Kasumi-1 (cell line): ENCODE results near the gene KMT2A.
"Not testable (repeated sequence)": the region's sequence is repeated elsewhere in the genome, so short reads cannot be mapped to it uniquely, and the experiment has no call there.

Experiments used
- DNase-seq, 2 experiments: peaks; one replicate each; lab custom pipeline; 2025; lab: John Stamatoyannopoulos, UW

KMT2A gene

GRCh38 chr11:118435893-118436624, at the start of gene KMT2A:
TSS of gene KMT2A (plus strand) at chr11:118436492. CDS start at chr11:118436513, 21 bp downstream.
- peak; percentile 93 to 97 for DNase-seq

- no peak for DNase-seq
Observed at GRCh38 chr11:118396097-118396501, 40.2 kb upstream of the KMT2A start.

- DNase-seq, result no peak
Observed at GRCh38 chr11:118397448-118397847, 38.8 kb upstream of the KMT2A start.

- no peak for DNase-seq
Observed at GRCh38 chr11:118398791-118399559, 37.3 kb upstream of the KMT2A start.

GRCh38 chr11:118401151-118401879, 35.0 kb upstream of the KMT2A start, which contains the start of gene ATP5MG:
TSS of gene ATP5MG (plus strand) at chr11:118401606. CDS start at chr11:118401666, 60 bp downstream.
- DNase-seq, result peak; percentile 89 to 96

- peak in 1 of 2 experiments; percentile 71 for DNase-seq
Observed at GRCh38 chr11:118401880-118402590, 34.3 kb upstream of the KMT2A start.

GRCh38 chr11:118402594-118402993, 33.7 kb upstream of the KMT2A start:
- DNase-seq, result not testable (repeated sequence)

GRCh38 chr11:118406599-118407166, 29.6 kb upstream of the KMT2A start:
- no peak for DNase-seq

- no peak for DNase-seq
Observed at GRCh38 chr11:118410055-118410745, 26.1 kb upstream of the KMT2A start.

- no peak for DNase-seq
Observed at GRCh38 chr11:118411530-118411929, 24.8 kb upstream of the KMT2A start.

GRCh38 chr11:118412921-118413320, 23.4 kb upstream of the KMT2A start:
- no peak for DNase-seq

GRCh38 chr11:118415062-118415738, 21.1 kb upstream of the KMT2A start:
- peak; percentile 83 to 86 for DNase-seq

GRCh38 chr11:118415739-118416068, 20.6 kb upstream of the KMT2A start:
- DNase-seq, result peak; percentile 61 to 76

- DNase-seq, result not testable (repeated sequence)
Observed at GRCh38 chr11:118416900-118417299, 19.4 kb upstream of the KMT2A start.

GRCh38 chr11:118417801-118418200, 18.5 kb upstream of the KMT2A start:
- no peak for DNase-seq

- no peak for DNase-seq
Observed at GRCh38 chr11:118418766-118419165, 17.5 kb upstream of the KMT2A start.

GRCh38 chr11:118427707-118428106, 8.6 kb upstream of the KMT2A start:
- no peak for DNase-seq

GRCh38 chr11:118430956-118431355, 5.3 kb upstream of the KMT2A start:
- peak; percentile 7 to 10 for DNase-seq

GRCh38 chr11:118434123-118434552, 2.2 kb upstream of the KMT2A start:
- peak in 1 of 2 experiments; percentile 48 for DNase-seq
